Hepatocyte (in vitro differentiated cells): ENCODE results near the gene FBH1. TPM values are rescaled to one million over a fixed set of nuclear protein-coding genes. Genes with fewer than 3 reads are reported as not detected.

Experiments
- DNase-seq: peaks from one replicate; pipeline ENCODE4 v3.0.0-alpha.2; 2016; ENCODE audit warnings: low spot score
- H2AFZ ChIP-seq: fragments of 200-600 bp; sonication (generic); 2 replicates; pipeline ENCODE4 v1.6.0; 2016; ENCODE audit warnings: antibody characterized with exemption, mild to moderate bottlenecking
- H3K27ac ChIP-seq: fragments of 200-600 bp; sonication (generic); 2 replicates; pipeline ENCODE4 v1.5.1; 2016; ENCODE audit warnings: mild to moderate bottlenecking
- H3K27me3 ChIP-seq: fragments of 200-600 bp; sonication (generic); 2 replicates; pipeline ENCODE4 v1.6.1; 2016
- H3K36me3 ChIP-seq: fragments of 200-600 bp; sonication (generic); replicated peaks from 2 replicates; pipeline ENCODE4 v1.5.1; 2016; ENCODE audit warnings: low read depth; ENCODE audit not compliant: insufficient read depth
- H3K4me1 ChIP-seq: fragments of 200-600 bp; sonication (generic); 2 replicates; pipeline ENCODE4 v1.5.1; 2016; ENCODE audit warnings: mild to moderate bottlenecking, moderate library complexity; ENCODE audit not compliant: insufficient read depth
- H3K4me2 ChIP-seq: fragments of 200-600 bp; sonication (generic); 2 replicates; pipeline ENCODE4 v1.6.0; 2016
- H3K4me3 ChIP-seq: fragments of 200-600 bp; sonication (generic); 2 replicates; pipeline ENCODE4 v1.5.1; 2016; ENCODE audit warnings: mild to moderate bottlenecking
- H3K79me2 ChIP-seq: fragments of 200-600 bp; sonication (generic); 2 replicates; pipeline ENCODE4 v1.6.0; 2017; ENCODE audit warnings: mild to moderate bottlenecking
- H3K9me2 ChIP-seq: fragments of 200-600 bp; sonication (generic); replicated peaks from 2 replicates; pipeline ENCODE4 v1.6.0; 2017; ENCODE audit warnings: mild to moderate bottlenecking; ENCODE audit not compliant: insufficient read depth
- H3K9me3 ChIP-seq: fragments of 200-600 bp; sonication (generic); 2 replicates; pipeline ENCODE4 v1.5.1; 2016; ENCODE audit warnings: low read depth, mild to moderate bottlenecking
- H4K20me1 ChIP-seq: fragments of 200-600 bp; sonication (generic); 2 replicates; pipeline ENCODE4 v1.6.0; 2016; ENCODE audit warnings: mild to moderate bottlenecking; ENCODE audit not compliant: insufficient read depth, poor library complexity, severe bottlenecking
- CTCF ChIP-seq: fragments of 200-600 bp; sonication (generic); IDR thresholded peaks from 2 replicates; pipeline ENCODE4 v1.5.1; 2016; ENCODE audit warnings: antibody characterized with exemption, mild to moderate bottlenecking; ENCODE audit not compliant: poor library complexity
- EZH2 ChIP-seq: fragments of 200-600 bp; sonication (generic); IDR thresholded peaks from 2 replicates; pipeline ENCODE4 v1.6.1; 2016; ENCODE audit warnings: antibody characterized with exemption, mild to moderate bottlenecking, borderline replicate concordance
- EZH2phosphoT487 ChIP-seq: fragments of 200-600 bp; sonication (generic); IDR thresholded peaks from one replicate; pipeline ENCODE4 v1.6.1; 2018; ENCODE audit warnings: antibody characterized with exemption, mild to moderate bottlenecking, low read depth, moderate library complexity; ENCODE audit not compliant: unreplicated experiment, severe bottlenecking
- WGBS: methylation state at CpG from one replicate; pipeline ENCODE4 v1.1.6; 2016; ENCODE audit warnings: low lambda C conversion rate; ENCODE audit errors: missing lambda C conversion rate; 5-methylcytosine and 5-hydroxymethylcytosine counted together
- polyA plus RNA-seq: library from polyadenylated mRNA; unstranded; fragments of >200 nt; fragmentation: Nextera tagmentation; extraction: Ambion mirVana; gene quantifications from 2 replicates; pipeline ENCODE4 v1.2.1, GENCODE V29; 2016
- total RNA-seq: library from RNA; depleted of rRNA; stranded (reverse); fragments of >200 nt; gene quantifications from 2 replicates; pipeline ENCODE4 v1.2.3, GENCODE V29; 2014

FBH1 gene
- total and polyA plus RNA-seq, 2 experiments from 2014 or later, result 66.4 to 80.3 TPM

- no peak for TF ChIP-seq EZH2phosphoT487
- TF ChIP-seq CTCF, result no peak
- TF ChIP-seq EZH2, result no peak
- Histone ChIP-seq H3K4me2 (no peak overlapping the region), H3K27ac (no peak overlapping the region), H4K20me1 (no peaks in the 10 kb centered on the region), H3K4me1 (no peaks in the 10 kb centered on the region), H3K9me3 (no peaks in the 10 kb centered on the region), H3K79me2 (no peaks in the 10 kb centered on the region), H3K4me3 (no peak overlapping the region), H3K36me3 (no peaks in the 10 kb centered on the region), H2AFZ (no peak overlapping the region), H3K27me3 (no peaks in the 10 kb centered on the region), H3K9me2 (no peaks in the 10 kb centered on the region)
- WGBS, result 90% methylated on average over 3 of the region's 3 CpGs
- DNase-seq, result no peak
Measured at GRCh38 chr10:5869156-5869555, 20.9 kb upstream of the FBH1 start.

- no peak overlapping the region for H3K27ac ChIP-seq
- no peaks in the 10 kb centered on the region for H4K20me1 ChIP-seq
- no peaks in the 10 kb centered on the region for H3K27me3 ChIP-seq
- WGBS, result 78% methylated on average over 5 of the region's 5 CpGs
- H3K4me3 ChIP-seq, result no peak overlapping the region
- peaks cover 6% of the 10 kb centered on the region for H3K4me1 ChIP-seq
- no peak for DNase-seq
- no peaks in the 10 kb centered on the region for H3K9me2 ChIP-seq
- TF ChIP-seq CTCF, result no peak
- TF ChIP-seq EZH2phosphoT487, result no peak
- no peak overlapping the region for H2AFZ ChIP-seq
- no peaks in the 10 kb centered on the region for H3K79me2 ChIP-seq
- no peaks in the 10 kb centered on the region for H3K9me3 ChIP-seq
- no peak overlapping the region for H3K4me2 ChIP-seq
- H3K36me3 ChIP-seq, result no peaks in the 10 kb centered on the region
Measured at GRCh38 chr10:5871596-5871995, 18.4 kb upstream of the FBH1 start.

DNA sequence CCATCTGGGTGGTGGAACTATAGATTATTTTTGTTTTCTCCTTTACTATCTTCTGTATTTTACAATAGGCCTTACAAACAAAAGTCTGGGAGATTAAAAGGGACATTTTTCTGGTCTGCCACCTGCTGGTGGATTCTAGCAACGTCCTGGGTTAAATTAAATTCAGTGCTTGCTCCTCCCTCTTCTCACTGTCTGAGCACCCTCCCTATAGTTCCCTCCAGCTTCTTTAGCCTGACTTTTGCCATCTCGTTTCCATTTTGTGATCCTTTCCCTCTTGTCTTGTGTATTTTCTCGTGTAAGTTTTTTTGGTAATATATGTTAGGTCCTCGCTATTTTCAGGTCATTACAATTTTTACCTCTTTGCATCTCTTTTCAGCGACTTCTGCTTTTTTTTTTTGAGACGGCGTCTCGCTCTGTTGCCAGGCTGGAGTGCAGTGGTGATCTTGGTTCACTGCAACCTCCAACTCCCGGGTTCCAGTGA, 16.5 kb upstream of the FBH1 start:
- Histone ChIP-seq H2AFZ (no peak overlapping the region), H3K4me2 (no peak overlapping the region), H4K20me1 (no peaks in the 10 kb centered on the region), H3K4me1 (peaks cover 8% of the 10 kb centered on the region), H3K27ac (no peak overlapping the region), H3K36me3 (no peaks in the 10 kb centered on the region), H3K4me3 (no peak overlapping the region), H3K9me2 (no peaks in the 10 kb centered on the region), H3K79me2 (no peaks in the 10 kb centered on the region), H3K27me3 (no peaks in the 10 kb centered on the region), H3K9me3 (no peaks in the 10 kb centered on the region)
- WGBS, result 67% methylated on average over 9 of the region's 9 CpGs
- TF ChIP-seq CTCF, result peak; percentile 80
- no peak for TF ChIP-seq EZH2
- no peak for TF ChIP-seq EZH2phosphoT487
- peak; percentile 77 for DNase-seq
